Suppressor macrophage (primary cell): ENCODE data around the gene FKTN.

Experiments used
- DNase-seq, 4 experiments: peaks; one replicate each; pipeline ENCODE4 v3.0.0-alpha.2; 2020 to 2022

Gene FKTN

GRCh38 chr9:105679257-105680022, 121.5 kb downstream of the FKTN start:
- DNase-seq = no peak

GRCh38 chr9:105681313-105681712, 123.4 kb downstream of the FKTN start:
- no peak for DNase-seq

- DNase-seq = peak in 2 of 4 experiments; percentile 4 to 6
Observed at GRCh38 chr9:105681724-105682123, 123.8 kb downstream of the FKTN start.

DNA sequence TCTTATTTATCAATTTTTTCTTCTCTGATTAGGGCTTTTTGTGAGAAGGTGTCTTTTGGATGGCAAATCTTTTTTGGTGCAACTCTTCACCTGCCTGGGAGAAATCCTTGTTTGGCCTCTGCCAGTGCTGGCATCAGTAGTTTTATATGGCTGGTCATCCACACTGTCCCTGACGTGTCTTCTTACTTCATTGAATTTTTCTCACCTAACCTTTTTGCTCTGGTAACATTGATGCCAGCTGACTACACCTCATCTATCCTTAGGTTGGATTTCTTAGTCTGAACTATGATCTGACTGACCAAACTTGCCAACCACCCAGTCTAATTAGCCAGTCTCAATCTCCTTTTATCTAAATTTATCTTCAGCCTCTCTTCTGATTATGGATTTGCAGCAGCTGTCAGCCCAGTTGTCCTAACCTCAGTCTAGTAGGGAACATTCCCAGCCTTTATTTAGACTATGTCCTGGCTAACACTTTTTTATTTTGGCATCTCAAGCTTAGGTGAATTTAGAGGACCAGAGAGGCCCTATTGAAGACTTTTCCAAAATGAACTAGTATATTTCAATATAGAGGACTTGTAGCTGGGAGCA, 125.9 kb downstream of the FKTN start:
- DNase-seq = no peak

GRCh38 chr9:105686936-105687335, 129.0 kb downstream of the FKTN start:
- no peak for DNase-seq
